DOHH2 (cell line): ENCODE results near the gene PPP6C.

Source experiments
- H3F3A ChIP-seq: fragments of 200-600 bp; sonication (generic), shearing (Covaris generic); 2 replicates; pipeline ENCODE4 v1.6.0; 2016; ENCODE audit warnings: antibody characterized with exemption, mild to moderate bottlenecking; ENCODE audit not compliant: control insufficient read depth, insufficient read depth
- H3K27ac ChIP-seq: fragments of 200-600 bp; sonication (generic); 2 replicates; pipeline ENCODE4 v1.5.1; 2014; ENCODE audit warnings: low read depth, mild to moderate bottlenecking, low read length, moderate library complexity
- H3K27me3 ChIP-seq: fragments of 200-600 bp; sonication (generic); 2 replicates; pipeline ENCODE4 v1.6.1; 2014; ENCODE audit warnings: mild to moderate bottlenecking, low read length, mixed read lengths; ENCODE audit not compliant: control insufficient read depth
- H3K36me3 ChIP-seq: fragments of 200-600 bp; sonication (generic); 2 replicates; pipeline ENCODE4 v1.6.1; 2014; ENCODE audit warnings: mild to moderate bottlenecking, low read length, moderate library complexity, mixed read lengths; ENCODE audit not compliant: control insufficient read depth
- H3K4me1 ChIP-seq: fragments of 200-600 bp; sonication (generic); 2 replicates; pipeline ENCODE4 v1.6.1; 2014; ENCODE audit warnings: mild to moderate bottlenecking, low read length, mixed read lengths; ENCODE audit not compliant: control insufficient read depth
- H3K4me2 ChIP-seq: fragments of 200-600 bp; sonication (generic); 2 replicates; pipeline ENCODE4 v1.6.0; 2014; ENCODE audit warnings: mild to moderate bottlenecking, low read length, moderate library complexity
- H3K4me3 ChIP-seq: fragments of 200-600 bp; sonication (generic); 2 replicates; pipeline ENCODE4 v1.5.1; 2014; ENCODE audit warnings: mild to moderate bottlenecking, low read length, mixed read lengths
- H3K79me2 ChIP-seq: fragments of 200-600 bp; sonication (generic); 2 replicates; pipeline ENCODE4 v1.6.1; 2014; ENCODE audit warnings: mild to moderate bottlenecking, low read length, mixed read lengths; ENCODE audit not compliant: control insufficient read depth
- H3K9me2 ChIP-seq: fragments of 200-600 bp; sonication (generic); replicated peaks from 2 replicates; pipeline ENCODE4 v1.6.1; 2014; ENCODE audit warnings: mild to moderate bottlenecking, low read length, mixed read lengths; ENCODE audit not compliant: control insufficient read depth
- H3K9me3 ChIP-seq: fragments of 200-600 bp; sonication (generic); 2 replicates; pipeline ENCODE4 v1.6.1; 2014; ENCODE audit warnings: antibody characterized with exemption, low read length, mixed read lengths; ENCODE audit not compliant: control insufficient read depth, insufficient read depth
- H4K20me1 ChIP-seq: fragments of 200-600 bp; sonication (generic); 2 replicates; pipeline ENCODE4 v1.6.0; 2014; ENCODE audit warnings: low read depth, mild to moderate bottlenecking, antibody characterized with exemption, low read length, moderate library complexity; ENCODE audit not compliant: control insufficient read depth, insufficient read depth
- EZH2phosphoT487 ChIP-seq: fragments of 200-600 bp; sonication (generic); IDR thresholded peaks from 2 replicates; pipeline ENCODE4 v1.6.1; 2017; ENCODE audit warnings: borderline replicate concordance, mild to moderate bottlenecking, antibody characterized with exemption, low read length, moderate library complexity, mixed read lengths
- TF ChIP-seq, protein P1 (sequence below): fragments of 200-600 bp; sonication (generic); IDR thresholded peaks from one replicate; pipeline ENCODE4 v1.5.1; 2014; ENCODE audit warnings: antibody characterized with exemption, mild to moderate bottlenecking, low read depth, low read length; ENCODE audit not compliant: poor library complexity, severe bottlenecking

PPP6C gene

GRCh38 chr9:125133403-125134329 is 55.9 kb downstream of the PPP6C start:
- Histone ChIP-seq H3K4me3 (no peak overlapping the region), H4K20me1 (no peaks in the 10 kb centered on the region), H3K4me2 (no peak overlapping the region), H3F3A (no peaks in the 10 kb centered on the region), H3K9me3 (no peaks in the 10 kb centered on the region; the same call in 1 of the 2 replicates), H3K36me3 (no peaks in the 10 kb centered on the region; the same call in 1 of the 2 replicates), H3K4me1 (no peaks in the 10 kb centered on the region), H3K27ac (no peak overlapping the region), H3K9me2 (no peaks in the 10 kb centered on the region), H3K79me2 (peaks cover 9% of the 10 kb centered on the region), H3K27me3 (no peaks in the 10 kb centered on the region)
- no peak for TF ChIP-seq EZH2phosphoT487
- TF ChIP-seq, protein P1, sequence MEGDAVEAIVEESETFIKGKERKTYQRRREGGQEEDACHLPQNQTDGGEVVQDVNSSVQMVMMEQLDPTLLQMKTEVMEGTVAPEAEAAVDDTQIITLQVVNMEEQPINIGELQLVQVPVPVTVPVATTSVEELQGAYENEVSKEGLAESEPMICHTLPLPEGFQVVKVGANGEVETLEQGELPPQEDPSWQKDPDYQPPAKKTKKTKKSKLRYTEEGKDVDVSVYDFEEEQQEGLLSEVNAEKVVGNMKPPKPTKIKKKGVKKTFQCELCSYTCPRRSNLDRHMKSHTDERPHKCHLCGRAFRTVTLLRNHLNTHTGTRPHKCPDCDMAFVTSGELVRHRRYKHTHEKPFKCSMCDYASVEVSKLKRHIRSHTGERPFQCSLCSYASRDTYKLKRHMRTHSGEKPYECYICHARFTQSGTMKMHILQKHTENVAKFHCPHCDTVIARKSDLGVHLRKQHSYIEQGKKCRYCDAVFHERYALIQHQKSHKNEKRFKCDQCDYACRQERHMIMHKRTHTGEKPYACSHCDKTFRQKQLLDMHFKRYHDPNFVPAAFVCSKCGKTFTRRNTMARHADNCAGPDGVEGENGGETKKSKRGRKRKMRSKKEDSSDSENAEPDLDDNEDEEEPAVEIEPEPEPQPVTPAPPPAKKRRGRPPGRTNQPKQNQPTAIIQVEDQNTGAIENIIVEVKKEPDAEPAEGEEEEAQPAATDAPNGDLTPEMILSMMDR = no peak

GRCh38 chr9:125131778-125132177 is 57.8 kb downstream of the PPP6C start:
- Histone ChIP-seq H3K4me3 (no peak overlapping the region), H3F3A (no peaks in the 10 kb centered on the region), H4K20me1 (no peaks in the 10 kb centered on the region), H3K27ac (no peak overlapping the region), H3K79me2 (peaks cover 9% of the 10 kb centered on the region), H3K9me3 (no peaks in the 10 kb centered on the region; the same call in 1 of the 2 replicates), H3K36me3 (no peaks in the 10 kb centered on the region; the same call in 1 of the 2 replicates), H3K9me2 (no peaks in the 10 kb centered on the region), H3K4me2 (no peak overlapping the region), H3K27me3 (no peaks in the 10 kb centered on the region), H3K4me1 (peaks cover under 1% of the 10 kb centered on the region; the same call in 1 of the 2 replicates)
- no peak for TF ChIP-seq EZH2phosphoT487
- TF ChIP-seq, protein P1 = no peak

DNA sequence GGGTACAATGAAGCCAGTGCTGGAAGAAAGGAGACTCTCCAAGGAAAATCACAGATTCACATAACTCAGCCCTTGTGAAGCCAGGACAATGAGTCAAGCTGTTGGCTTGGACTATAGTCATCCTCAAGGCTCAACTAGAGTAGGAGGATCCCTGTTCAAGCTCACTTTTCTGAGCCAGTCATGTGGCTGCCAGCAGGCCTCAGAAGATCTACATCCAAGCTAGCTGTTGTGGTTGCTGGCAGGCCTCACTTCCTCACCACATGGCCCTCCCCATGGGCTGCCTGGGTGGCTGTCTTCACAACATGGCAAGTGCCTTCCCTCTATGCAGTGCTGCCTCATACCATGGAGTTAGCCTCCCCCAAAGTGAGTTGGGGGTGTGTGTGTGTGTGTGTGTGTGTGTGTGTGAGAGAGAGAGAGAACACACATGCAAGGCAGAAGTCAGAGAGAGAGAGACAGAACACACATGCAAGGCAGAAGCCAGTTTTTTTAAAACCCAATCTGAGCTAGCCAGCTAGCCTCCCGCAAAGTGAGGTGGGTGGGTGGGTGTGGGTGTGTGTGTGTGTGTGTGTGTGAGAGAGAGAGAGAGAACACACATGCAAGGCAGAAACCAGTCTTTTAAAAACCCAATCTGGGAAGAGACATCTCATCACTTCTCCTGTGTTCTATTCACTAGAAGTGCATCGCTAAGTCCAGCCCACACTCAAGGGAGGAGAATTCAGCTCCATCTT is 63.4 kb downstream of the PPP6C start:
- H3K9me2 ChIP-seq = no peaks in the 10 kb centered on the region
- H3K79me2 ChIP-seq = peaks cover 2% of the 10 kb centered on the region; the same call in 1 of the 2 replicates
- peak overlapping the region; percentile 43 for H3K4me2 ChIP-seq
- H3K36me3 ChIP-seq = no peaks in the 10 kb centered on the region
- TF ChIP-seq, protein P1 = no peak
- no peak for TF ChIP-seq EZH2phosphoT487
- H3K4me3 ChIP-seq = no peak overlapping the region
- H4K20me1 ChIP-seq = no peaks in the 10 kb centered on the region
- no peaks in the 10 kb centered on the region for H3K27me3 ChIP-seq
- H3K27ac ChIP-seq = no peak overlapping the region
- H3K9me3 ChIP-seq = no peaks in the 10 kb centered on the region
- peaks cover 16% of the 10 kb centered on the region for H3K4me1 ChIP-seq
- no peaks in the 10 kb centered on the region for H3F3A ChIP-seq
